ENCODE data around the gene RAB11FIP4. TPM values are rescaled to one million over a fixed set of nuclear protein-coding genes. Genes with fewer than 3 reads are reported as not detected.

Gene RAB11FIP4
- total RNA-seq, 1 donor, result 0.72 TPM

DNA sequence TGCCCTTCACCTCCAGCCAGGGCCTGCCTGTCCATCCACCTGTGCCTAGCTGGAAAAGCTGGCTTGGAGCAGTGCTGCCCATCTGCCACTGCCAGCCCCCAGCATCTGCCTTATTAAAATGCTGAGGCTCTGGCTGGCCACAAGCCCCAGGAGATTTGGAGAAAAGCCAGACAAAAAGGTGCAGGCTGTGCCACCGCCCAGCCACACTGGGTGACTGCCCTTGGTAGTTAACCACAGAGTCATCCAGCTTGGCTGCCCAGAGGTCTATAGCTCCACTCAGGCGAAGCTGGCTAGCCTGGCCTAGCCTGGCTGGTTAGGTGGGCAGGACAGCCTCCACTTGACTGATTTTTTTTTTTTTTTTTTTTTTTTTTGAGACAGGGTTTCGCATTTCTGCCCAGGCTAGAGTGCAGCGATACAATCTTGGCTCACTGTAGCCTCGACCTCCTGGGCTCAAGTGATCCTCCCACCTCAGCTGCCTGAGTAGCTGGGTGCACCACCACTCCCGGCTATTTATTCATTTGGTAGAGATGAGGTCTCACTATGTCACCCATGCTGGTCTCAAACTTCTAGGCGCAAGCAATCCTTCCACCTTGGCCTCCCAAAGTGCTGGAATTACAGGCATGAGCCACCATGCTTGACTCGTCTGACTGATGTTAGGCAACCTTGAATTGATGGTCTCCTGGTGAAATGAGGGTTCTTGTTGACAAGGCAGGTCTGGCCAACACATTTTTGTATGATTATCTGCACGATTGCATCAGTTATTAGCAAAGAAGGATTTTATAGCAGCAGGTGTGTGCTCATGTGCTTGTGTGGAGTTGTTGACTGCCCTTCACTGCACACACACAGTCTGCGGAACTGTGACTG is 103.8 kb downstream of the RAB11FIP4 start:
- no peak overlapping the region for H3K4me2 ChIP-seq (ENCODE audit: insufficient read depth, low read length)
- DNase-seq (ENCODE audit: insufficient read length, low spot score, missing footprints), result peak; percentile 39
- H3K36me3 ChIP-seq (ENCODE audit: insufficient read depth, low read length), result no peaks in the 10 kb centered on the region
- H3K9me3 ChIP-seq (ENCODE audit: low read depth, low read length), result no peaks in the 10 kb centered on the region
- no peak overlapping the region for H3K4me3 ChIP-seq (ENCODE audit: insufficient read depth, low read length)
- no peak overlapping the region for H2AFZ ChIP-seq (ENCODE audit: low read length)
- H3K79me2 ChIP-seq (ENCODE audit: insufficient read depth, low read length), result no peaks in the 10 kb centered on the region
- no peaks in the 10 kb centered on the region for H4K20me1 ChIP-seq (ENCODE audit: insufficient read depth, low read length)
- H3K4me1 ChIP-seq (ENCODE audit: insufficient read depth, low read length), result peaks cover 5% of the 10 kb centered on the region
- H3K27ac ChIP-seq (ENCODE audit: low read depth, low read length), result no peak overlapping the region
- H3K27me3 ChIP-seq (ENCODE audit: insufficient read depth, low read length), result peaks cover 54% of the 10 kb centered on the region
- TF ChIP-seq, protein P1, sequence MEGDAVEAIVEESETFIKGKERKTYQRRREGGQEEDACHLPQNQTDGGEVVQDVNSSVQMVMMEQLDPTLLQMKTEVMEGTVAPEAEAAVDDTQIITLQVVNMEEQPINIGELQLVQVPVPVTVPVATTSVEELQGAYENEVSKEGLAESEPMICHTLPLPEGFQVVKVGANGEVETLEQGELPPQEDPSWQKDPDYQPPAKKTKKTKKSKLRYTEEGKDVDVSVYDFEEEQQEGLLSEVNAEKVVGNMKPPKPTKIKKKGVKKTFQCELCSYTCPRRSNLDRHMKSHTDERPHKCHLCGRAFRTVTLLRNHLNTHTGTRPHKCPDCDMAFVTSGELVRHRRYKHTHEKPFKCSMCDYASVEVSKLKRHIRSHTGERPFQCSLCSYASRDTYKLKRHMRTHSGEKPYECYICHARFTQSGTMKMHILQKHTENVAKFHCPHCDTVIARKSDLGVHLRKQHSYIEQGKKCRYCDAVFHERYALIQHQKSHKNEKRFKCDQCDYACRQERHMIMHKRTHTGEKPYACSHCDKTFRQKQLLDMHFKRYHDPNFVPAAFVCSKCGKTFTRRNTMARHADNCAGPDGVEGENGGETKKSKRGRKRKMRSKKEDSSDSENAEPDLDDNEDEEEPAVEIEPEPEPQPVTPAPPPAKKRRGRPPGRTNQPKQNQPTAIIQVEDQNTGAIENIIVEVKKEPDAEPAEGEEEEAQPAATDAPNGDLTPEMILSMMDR (IDR thresholded peaks at IDR 0.05; ENCODE audit: extremely low read depth, low read depth, low read length), result no peak

DNA sequence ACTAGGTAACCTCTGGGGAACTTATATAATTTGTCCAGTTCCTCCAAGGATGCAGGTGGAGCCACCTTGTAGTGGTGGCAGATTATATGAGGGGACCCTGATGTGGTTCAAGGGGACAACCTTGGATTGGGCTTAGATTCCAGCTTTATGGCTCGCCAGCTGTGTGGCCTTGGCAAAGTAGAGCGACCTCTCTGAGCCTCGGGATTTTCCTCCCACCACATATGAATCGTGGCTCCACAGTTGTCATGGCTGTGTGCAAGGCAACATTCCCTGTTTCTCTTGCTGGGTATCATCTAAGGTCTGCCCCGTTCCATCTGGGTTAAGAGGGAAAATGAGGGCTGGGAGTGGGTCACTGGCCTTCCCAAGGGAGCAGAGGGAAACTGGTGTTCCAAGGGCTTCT is 104.6 kb downstream of the RAB11FIP4 start:
- no peak overlapping the region for H3K27ac ChIP-seq (ENCODE audit: low read depth, low read length)
- H3K4me3 ChIP-seq (ENCODE audit: insufficient read depth, low read length), result no peak overlapping the region
- peaks cover 47% of the 10 kb centered on the region for H3K27me3 ChIP-seq (ENCODE audit: insufficient read depth, low read length)
- H3K79me2 ChIP-seq (ENCODE audit: insufficient read depth, low read length), result no peaks in the 10 kb centered on the region
- TF ChIP-seq, protein P1 (IDR thresholded peaks at IDR 0.05; ENCODE audit: extremely low read depth, low read depth, low read length), result no peak
- no peaks in the 10 kb centered on the region for H3K9me3 ChIP-seq (ENCODE audit: low read depth, low read length)
- H4K20me1 ChIP-seq (ENCODE audit: insufficient read depth, low read length), result no peaks in the 10 kb centered on the region
- peaks cover 9% of the 10 kb centered on the region for H3K4me1 ChIP-seq (ENCODE audit: insufficient read depth, low read length)
- no peak overlapping the region for H3K4me2 ChIP-seq (ENCODE audit: insufficient read depth, low read length)
- no peak for DNase-seq (ENCODE audit: insufficient read length, low spot score, missing footprints)
- no peak overlapping the region for H2AFZ ChIP-seq (ENCODE audit: low read length)
- no peaks in the 10 kb centered on the region for H3K36me3 ChIP-seq (ENCODE audit: insufficient read depth, low read length)

DNA sequence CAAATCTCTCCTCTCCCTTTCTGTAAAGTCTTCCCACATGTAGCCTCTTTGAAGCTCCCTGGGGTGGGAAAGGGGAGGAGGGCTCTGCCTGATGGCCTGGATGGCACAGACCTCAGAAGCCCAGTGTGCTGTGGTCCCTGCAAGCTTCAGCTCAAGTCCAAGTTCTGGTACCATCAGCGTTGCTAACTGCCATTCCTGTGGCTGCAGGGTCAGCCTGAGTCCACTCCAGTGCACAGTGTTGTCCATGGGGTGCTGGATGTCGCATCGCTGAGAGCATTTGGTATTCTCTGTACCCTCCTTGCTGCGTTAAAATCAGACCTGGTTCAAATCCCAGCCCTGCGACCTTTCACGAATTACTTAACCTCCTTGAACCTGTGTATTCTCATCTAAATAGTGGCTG is 105.1 kb downstream of the RAB11FIP4 start:
- TF ChIP-seq, protein P1 (IDR thresholded peaks at IDR 0.05; ENCODE audit: extremely low read depth, low read depth, low read length), result no peak
- Histone ChIP-seq H3K79me2 (ENCODE audit: insufficient read depth, low read length) (no peaks in the 10 kb centered on the region), H3K36me3 (ENCODE audit: insufficient read depth, low read length) (no peaks in the 10 kb centered on the region), H2AFZ (ENCODE audit: low read length) (no peak overlapping the region), H3K27ac (ENCODE audit: low read depth, low read length) (no peak overlapping the region), H3K4me3 (ENCODE audit: insufficient read depth, low read length) (no peak overlapping the region), H3K4me2 (ENCODE audit: insufficient read depth, low read length) (no peak overlapping the region), H3K9me3 (ENCODE audit: low read depth, low read length) (no peaks in the 10 kb centered on the region), H3K4me1 (ENCODE audit: insufficient read depth, low read length) (peaks cover 9% of the 10 kb centered on the region), H3K27me3 (ENCODE audit: insufficient read depth, low read length) (peaks cover 45% of the 10 kb centered on the region), H4K20me1 (ENCODE audit: insufficient read depth, low read length) (no peaks in the 10 kb centered on the region)
- DNase-seq (ENCODE audit: insufficient read length, low spot score, missing footprints), result peak; percentile 61

DNA sequence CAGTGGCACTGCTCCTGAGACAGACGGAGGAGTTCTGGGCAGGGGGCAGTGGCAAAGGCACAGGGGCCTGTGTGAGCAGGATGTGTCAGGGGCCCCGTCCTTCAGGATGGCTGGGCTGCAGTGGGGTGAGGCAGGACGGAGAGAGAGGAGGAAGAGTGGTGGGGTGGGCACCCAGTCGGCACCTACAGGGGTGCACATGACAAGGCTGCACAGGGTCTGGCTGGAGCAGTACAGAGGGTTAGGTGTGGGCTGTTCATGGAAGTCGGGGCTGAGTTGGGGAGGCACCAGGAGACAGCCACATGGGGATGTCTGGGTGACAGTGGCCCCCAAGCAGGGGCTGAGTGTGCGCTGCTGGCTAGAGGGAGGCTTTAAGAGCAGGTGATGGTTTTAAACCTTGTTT is 106.0 kb downstream of the RAB11FIP4 start:
- H3K36me3 ChIP-seq (ENCODE audit: insufficient read depth, low read length), result no peaks in the 10 kb centered on the region
- H3K4me2 ChIP-seq (ENCODE audit: insufficient read depth, low read length), result no peak overlapping the region
- peak; percentile 10 for DNase-seq (ENCODE audit: insufficient read length, low spot score, missing footprints)
- no peak overlapping the region for H3K27ac ChIP-seq (ENCODE audit: low read depth, low read length)
- H3K9me3 ChIP-seq (ENCODE audit: low read depth, low read length), result no peaks in the 10 kb centered on the region
- H3K4me1 ChIP-seq (ENCODE audit: insufficient read depth, low read length), result peaks cover 9% of the 10 kb centered on the region
- H2AFZ ChIP-seq (ENCODE audit: low read length), result no peak overlapping the region
- no peaks in the 10 kb centered on the region for H3K79me2 ChIP-seq (ENCODE audit: insufficient read depth, low read length)
- no peaks in the 10 kb centered on the region for H4K20me1 ChIP-seq (ENCODE audit: insufficient read depth, low read length)
- peaks cover 45% of the 10 kb centered on the region for H3K27me3 ChIP-seq (ENCODE audit: insufficient read depth, low read length)
- H3K4me3 ChIP-seq (ENCODE audit: insufficient read depth, low read length), result no peak overlapping the region
- TF ChIP-seq, protein P1 (IDR thresholded peaks at IDR 0.05; ENCODE audit: extremely low read depth, low read depth, low read length), result no peak

Data from osteoblast (primary cell).